Gastroesophageal sphincter (tissue), 3 donors: ENCODE results near the gene SCN1B.

Experiments used
- POLR2AphosphoS5 ChIP-seq: sonication (generic); formaldehyde crosslinking; IDR thresholded peaks from one replicate; pipeline ENCODE4 v1.6.1; 2017; ENCODE audit warnings: antibody characterized with exemption
- TF ChIP-seq, protein P1 (sequence below), 4 experiments: fragments of 200-600 bp in 2 of 4; fragments of 450-650 bp in 2 of 4; sonication (generic) in 1 of 4; IDR thresholded peaks; one replicate each; pipeline ENCODE4 v1.5.1; 2017 to 2019; ENCODE audit warnings: antibody characterized with exemption in 4 of 4, mild to moderate bottlenecking in 2 of 4, moderate library complexity in 2 of 4

DNA sequence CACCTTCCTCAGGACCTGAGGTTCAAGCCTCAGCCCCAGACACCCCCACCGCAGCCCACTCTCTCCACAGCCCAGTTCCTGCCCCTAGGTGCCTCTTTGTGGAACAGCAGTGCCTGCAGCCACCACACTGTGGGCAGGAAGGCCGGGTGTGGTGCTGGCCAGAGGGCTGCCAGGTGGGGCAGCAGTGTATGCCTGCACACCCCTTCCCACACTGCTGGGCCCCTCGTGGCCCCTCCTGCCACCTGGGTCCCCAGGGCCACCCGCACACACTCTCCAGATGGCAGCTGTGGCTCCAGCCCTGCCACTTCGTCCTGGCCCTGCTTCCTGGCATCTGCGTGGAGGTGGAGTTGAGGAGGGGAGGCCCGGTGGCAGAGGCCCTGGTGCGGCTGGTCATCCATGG, 46.4 kb downstream of the SCN1B start:
- no peak for TF ChIP-seq POLR2AphosphoS5
- TF ChIP-seq, protein P1, sequence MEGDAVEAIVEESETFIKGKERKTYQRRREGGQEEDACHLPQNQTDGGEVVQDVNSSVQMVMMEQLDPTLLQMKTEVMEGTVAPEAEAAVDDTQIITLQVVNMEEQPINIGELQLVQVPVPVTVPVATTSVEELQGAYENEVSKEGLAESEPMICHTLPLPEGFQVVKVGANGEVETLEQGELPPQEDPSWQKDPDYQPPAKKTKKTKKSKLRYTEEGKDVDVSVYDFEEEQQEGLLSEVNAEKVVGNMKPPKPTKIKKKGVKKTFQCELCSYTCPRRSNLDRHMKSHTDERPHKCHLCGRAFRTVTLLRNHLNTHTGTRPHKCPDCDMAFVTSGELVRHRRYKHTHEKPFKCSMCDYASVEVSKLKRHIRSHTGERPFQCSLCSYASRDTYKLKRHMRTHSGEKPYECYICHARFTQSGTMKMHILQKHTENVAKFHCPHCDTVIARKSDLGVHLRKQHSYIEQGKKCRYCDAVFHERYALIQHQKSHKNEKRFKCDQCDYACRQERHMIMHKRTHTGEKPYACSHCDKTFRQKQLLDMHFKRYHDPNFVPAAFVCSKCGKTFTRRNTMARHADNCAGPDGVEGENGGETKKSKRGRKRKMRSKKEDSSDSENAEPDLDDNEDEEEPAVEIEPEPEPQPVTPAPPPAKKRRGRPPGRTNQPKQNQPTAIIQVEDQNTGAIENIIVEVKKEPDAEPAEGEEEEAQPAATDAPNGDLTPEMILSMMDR (IDR thresholded peaks at IDR 0.05) = no peak
